HG02642 (cell line): ENCODE measurements around the gene ZDHHC24.
"Not testable (repeated sequence)": the region's sequence is repeated elsewhere in the genome, so short reads cannot be mapped to it uniquely, and the experiment has no call there.

ENCODE experiments used
- ATAC-seq: cut with Tn5 transposase; IDR thresholded peaks from one replicate; pipeline ENCODE4 v1.9.1; 2021; ENCODE audit warnings: mild to moderate bottlenecking; ENCODE audit not compliant: unreplicated experiment, poor library complexity

Gene ZDHHC24

GRCh38 chr11:66546966-66547661 is 1.3 kb upstream of the ZDHHC24 start:
- no peak for ATAC-seq

DNA sequence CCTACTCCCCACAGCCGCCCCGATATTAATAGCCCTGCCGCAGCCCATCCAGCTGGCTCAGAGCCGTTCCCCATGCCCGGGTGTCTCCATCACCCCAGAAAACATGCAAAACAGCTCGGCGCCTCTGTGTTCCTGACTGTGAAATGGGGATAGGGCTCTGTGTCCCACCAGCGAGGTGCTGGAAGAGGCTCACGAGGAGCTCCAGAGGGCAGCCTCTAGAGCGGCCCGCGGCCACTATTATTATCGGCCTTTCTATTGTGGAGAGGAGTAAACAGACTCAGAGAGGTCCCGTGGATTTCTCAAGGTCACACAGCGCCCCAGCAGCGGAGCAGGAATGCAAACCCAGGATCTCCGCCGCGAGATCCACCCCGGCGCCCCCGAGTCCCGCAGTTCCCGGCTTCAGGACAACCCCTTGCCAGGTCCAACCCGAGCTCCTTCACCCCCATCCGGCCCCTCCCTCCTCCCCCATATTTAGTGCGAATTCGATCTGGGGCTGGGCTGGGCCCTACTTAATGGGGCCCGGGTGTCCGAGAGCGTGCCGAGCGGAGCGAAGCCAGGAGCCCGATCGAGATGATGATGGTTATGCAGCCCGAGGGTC is 619 bp upstream of the ZDHHC24 start, which contains the start of gene ACTN3:
ACTN3 (plus strand) TSS at position 536 of the 598 bp plus-strand sequence; CDS start at position 571, 35 bp downstream.
- ATAC-seq, result no peak

DNA sequence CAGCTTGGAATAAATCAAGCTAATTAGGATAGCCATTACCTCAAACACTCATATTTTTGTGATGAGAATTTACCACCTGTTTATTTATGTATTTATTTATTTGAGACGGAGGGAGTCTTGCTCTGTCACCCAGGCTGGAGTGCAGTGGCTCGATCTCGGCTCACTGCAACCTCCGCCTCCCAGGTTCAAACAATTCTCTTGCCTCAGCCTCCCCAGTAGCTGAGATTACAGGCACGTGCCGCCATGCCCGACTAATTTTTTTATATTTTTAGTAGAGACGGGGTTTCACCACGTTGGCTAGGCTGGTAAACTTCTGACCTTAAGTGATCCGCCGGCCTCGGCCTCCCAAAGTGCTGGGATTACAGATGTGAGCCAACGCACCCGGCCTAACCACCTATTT is 896 bp downstream of the ZDHHC24 start:
- not testable (repeated sequence) for ATAC-seq

GRCh38 chr11:66543263-66544107 is 2.4 kb downstream of the ZDHHC24 start:
- no peak for ATAC-seq

DNA sequence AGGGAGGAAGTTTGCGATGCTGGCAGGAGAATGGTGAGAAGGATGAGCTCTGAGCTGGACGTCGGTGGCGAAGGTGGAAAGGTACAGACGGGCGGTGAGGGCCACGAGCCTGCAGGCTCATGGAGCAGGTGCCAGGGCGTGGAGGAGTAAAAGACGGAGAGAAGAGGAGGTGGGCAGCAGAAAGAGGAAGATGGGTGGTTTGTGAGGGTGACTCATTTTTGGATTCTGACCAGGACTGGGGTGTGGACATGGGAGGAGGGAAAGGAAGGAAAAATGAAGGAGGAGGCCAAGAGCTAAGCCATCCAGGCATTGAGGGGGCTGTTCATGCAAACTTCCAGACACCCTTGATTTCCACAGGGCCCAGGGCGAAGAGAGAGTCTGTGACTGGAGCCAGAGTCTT is 3.5 kb downstream of the ZDHHC24 start:
- ATAC-seq, result no peak

- no peak for ATAC-seq
Observed at GRCh38 chr11:66541892-66542291, 4.0 kb downstream of the ZDHHC24 start.

GRCh38 chr11:66540598-66540997 is 5.2 kb downstream of the ZDHHC24 start:
- not testable (repeated sequence) for ATAC-seq

DNA sequence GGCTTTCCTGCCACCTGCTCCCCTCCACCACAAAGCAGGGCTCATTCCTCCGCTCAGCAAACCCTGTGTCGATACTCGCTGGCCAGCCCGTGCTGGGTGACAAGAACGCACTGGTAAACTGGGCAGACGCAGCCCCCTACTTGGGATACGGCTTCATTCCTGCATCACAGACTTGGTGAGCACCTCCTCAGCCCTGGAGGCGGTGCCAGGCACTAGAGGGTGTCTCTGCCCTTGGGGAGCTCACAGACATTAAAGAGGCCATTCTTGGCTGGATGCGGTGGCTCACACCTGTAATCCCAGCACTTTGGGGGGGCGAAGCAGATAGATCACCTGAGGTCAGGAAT is 6.0 kb downstream of the ZDHHC24 start:
- no peak for ATAC-seq

DNA sequence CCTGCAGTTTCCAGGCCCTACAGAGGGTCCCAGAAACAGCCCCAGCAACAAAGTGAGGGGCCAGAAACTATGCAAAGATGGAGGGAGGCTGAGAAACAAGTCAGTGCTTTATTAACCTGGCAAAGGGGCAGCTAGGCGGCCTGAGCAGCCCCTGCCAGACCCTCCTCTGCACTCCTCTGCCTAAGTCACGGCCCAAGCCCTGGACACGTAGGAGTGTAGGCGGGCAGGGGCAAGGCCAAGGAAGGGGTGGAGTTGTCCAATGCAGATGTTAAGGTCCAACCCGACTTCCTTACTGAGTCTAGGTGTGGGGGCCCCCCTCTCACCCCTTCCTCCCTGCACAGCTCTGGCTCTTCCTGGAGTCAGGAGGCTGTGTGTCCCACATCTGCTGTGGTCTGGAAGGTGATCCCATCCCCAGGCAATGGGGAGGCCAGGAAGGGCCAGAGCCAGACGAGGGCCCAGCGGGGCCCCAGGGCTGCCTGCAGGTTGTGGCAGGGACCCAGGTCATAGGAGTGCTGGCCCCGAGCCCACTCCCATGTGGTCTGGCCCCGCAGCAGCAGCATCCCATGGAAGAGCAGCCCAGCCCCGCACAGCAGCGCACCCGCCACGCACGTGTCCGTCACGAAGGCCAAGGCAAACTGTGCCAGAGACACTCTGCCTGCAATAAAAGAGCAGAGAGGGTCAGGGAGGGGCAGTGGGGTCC is 6.5 kb downstream of the ZDHHC24 start:
- no peak for ATAC-seq

- no peak for ATAC-seq
Observed at GRCh38 chr11:66532784-66533183, 13.1 kb downstream of the ZDHHC24 start.

DNA sequence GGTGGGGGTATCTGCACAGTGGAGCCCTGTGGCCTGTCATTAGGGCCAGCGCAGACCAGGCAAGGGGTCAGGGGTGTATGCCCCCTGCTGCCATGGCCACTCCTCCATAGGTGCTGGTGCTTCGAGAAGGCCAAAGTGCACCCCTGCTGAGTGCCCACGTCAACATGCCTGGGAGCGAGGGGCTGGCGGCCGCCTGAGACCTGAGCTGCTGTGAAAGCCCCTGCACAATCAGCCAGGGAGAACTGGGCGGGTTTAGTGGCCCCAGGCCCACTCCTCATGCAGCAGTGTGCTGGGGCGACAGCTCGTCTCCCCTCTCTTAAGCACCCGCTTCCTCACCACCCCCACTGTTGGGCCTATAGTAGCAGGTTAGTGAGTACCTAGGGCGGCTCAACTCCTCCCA is 14.0 kb downstream of the ZDHHC24 start:
- ATAC-seq, result no peak

GRCh38 chr11:66530927-66531709 is 14.7 kb downstream of the ZDHHC24 start:
- no peak for ATAC-seq

- ATAC-seq, result no peak
Observed at GRCh38 chr11:66529655-66530054, 16.2 kb downstream of the ZDHHC24 start.

DNA sequence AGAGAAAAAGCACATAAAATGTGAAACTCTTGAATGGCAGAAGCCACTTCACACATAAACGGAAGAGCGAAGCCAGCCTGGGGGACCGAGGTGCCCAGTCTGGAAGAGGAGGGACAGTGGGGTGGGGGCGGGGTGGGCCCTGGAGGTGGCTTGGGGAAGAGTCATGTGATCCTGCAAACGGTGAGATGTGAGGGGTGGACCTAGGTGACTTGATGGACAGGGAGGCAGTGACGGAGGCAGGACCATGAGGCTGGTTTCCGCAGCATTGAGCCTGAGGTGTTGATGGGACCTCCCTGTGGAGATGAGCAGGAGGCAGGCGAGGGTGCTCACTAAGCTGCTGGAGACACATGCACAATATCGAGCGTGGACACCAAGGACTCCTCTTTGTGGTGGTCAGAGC is 16.8 kb downstream of the ZDHHC24 start:
- ATAC-seq, result no peak

DNA sequence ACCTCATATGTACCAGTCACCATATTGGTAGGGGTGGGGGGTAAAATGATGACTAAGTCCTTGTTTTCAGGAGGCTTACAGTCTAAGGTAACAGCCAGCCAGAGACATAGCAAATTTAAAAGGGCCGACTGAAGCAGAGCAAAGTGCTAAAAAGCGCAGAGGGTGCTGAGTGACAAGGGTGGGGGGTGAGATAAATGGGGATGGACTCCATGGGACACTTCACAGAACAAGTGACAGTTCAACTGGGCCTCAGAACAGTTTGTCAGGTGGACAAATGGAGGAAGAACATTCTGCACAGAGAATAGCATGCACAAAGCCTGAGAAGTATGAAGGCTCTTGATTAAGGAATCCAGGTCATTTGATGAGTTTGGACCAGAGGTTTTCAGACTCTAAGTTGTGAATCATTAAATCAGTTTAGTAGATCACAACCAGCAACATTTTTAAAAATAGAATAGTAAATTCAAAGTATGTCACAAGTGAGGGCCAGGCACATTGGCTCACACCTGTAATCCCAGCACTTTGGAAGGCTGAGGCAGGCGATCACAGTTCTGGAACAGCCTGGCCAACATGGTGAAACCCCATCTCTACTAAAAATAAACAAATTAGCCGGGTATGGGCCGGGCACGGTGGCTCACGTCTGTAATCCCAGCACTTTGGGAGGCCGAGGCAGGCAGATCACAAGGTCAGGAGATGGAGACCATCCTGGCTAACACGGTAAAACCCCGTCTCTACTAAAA is 21.4 kb downstream of the ZDHHC24 start:
- ATAC-seq, result no peak

DNA sequence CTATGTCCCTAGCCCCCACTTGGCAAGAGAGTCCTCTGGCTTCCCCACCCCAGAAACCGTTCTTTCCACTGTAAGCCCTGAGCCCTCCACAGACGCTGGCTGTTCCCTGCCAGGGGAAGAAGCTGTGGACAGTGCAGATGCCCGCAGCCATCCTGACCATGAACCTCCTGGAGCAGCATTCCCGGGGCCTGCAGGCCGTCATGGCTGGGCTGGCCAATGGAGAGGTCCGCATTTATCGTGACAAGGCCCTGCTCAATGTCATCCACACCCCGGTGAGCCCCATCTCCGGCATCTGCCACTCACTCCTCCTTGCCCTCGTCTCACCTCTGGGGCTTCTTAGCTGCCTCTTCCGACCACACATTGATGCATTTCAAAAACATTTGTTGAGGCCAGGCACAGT is 22.2 kb downstream of the ZDHHC24 start:
- no peak for ATAC-seq

DNA sequence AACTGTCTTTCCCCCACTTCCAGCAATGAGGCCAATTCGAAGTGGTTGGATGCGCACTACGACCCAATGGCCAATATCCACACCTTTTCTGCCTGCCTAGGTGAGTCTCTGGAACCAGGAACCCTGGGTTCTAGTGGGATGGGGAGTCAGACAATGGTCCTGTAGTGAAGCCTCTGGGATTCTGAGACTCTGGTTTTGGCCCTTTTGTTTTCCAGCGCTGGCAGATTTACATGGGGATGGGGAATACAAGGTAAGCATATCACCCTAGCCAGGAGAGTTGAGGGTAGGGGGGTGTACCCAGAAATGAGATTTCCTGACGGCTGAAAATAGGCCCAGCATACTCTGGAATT is 34.9 kb downstream of the ZDHHC24 start:
- ATAC-seq, result no peak

GRCh38 chr11:66510271-66510989 is 35.4 kb downstream of the ZDHHC24 start, which contains the start of gene BBS1:
TSS of gene BBS1 (plus strand) at chr11:66510635. CDS start at chr11:66510660, 25 bp downstream.
- ATAC-seq, result peak; percentile 92

GRCh38 chr11:66509131-66509561 is 36.7 kb downstream of the ZDHHC24 start:
- ATAC-seq, result no peak
